GM23338 (cell line): ENCODE measurements around the gene SHANK2. TPM values are rescaled to one million over a fixed set of nuclear protein-coding genes. Genes with fewer than 3 reads are reported as not detected.

Experiments
- ATAC-seq: fragments of 200-7000 bp; cut with Tn5 transposase; 3 replicates; pipeline ENCODE4 v1.9.1; 2020
- DNase-seq: peaks from one replicate; pipeline ENCODE4 v3.0.0-alpha.2; 2015; ENCODE audit warnings: low spot score
- H2AFZ ChIP-seq: fragments of 200-600 bp; sonication (generic); 2 replicates; pipeline ENCODE4 v1.8.0; 2016; ENCODE audit warnings: antibody characterized with exemption, mild to moderate bottlenecking, moderate library complexity
- H3F3A ChIP-seq: fragments of 200-600 bp; sonication (generic); replicated peaks from 2 replicates; pipeline ENCODE4 v1.8.0; 2017; ENCODE audit warnings: antibody characterized with exemption, mixed run types, low read depth
- H3K27ac ChIP-seq: fragments of 200-600 bp; sonication (generic); 2 replicates; pipeline ENCODE4 v1.6.1; 2016; ENCODE audit warnings: low read depth
- H3K27me3 ChIP-seq: fragments of 200-600 bp; sonication (generic); 2 replicates; pipeline ENCODE4 v1.8.0; 2016; ENCODE audit warnings: mild to moderate bottlenecking, mixed run types, moderate library complexity; ENCODE audit not compliant: insufficient read depth
- H3K36me3 ChIP-seq: fragments of 200-600 bp; sonication (generic); 2 replicates; pipeline ENCODE4 v1.8.0; 2016; ENCODE audit warnings: mild to moderate bottlenecking; ENCODE audit not compliant: insufficient read depth
- H3K4me1 ChIP-seq: fragments of 200-600 bp; sonication (generic); 2 replicates; pipeline ENCODE4 v1.8.0; 2016; ENCODE audit warnings: mild to moderate bottlenecking, moderate library complexity; ENCODE audit not compliant: insufficient read depth
- H3K4me2 ChIP-seq: fragments of 200-600 bp; sonication (generic); 2 replicates; pipeline ENCODE4 v1.7.1; 2017; ENCODE audit warnings: mixed run types
- H3K4me3 ChIP-seq: fragments of 200-600 bp; sonication (generic); 2 replicates; pipeline ENCODE4 v1.6.1; 2016; ENCODE audit warnings: mixed run types
- H3K79me2 ChIP-seq: fragments of 200-600 bp; sonication (generic); replicated peaks from 2 replicates; pipeline ENCODE4 v1.8.0; 2017; ENCODE audit warnings: mild to moderate bottlenecking; ENCODE audit not compliant: insufficient read depth
- H3K9me2 ChIP-seq: fragments of 200-600 bp; sonication (generic); 2 replicates; pipeline ENCODE4 v1.8.0; 2017; ENCODE audit not compliant: insufficient read depth
- H4K20me1 ChIP-seq: fragments of 200-600 bp; sonication (generic); replicated peaks from 2 replicates; pipeline ENCODE4 v1.8.0; 2017; ENCODE audit warnings: mild to moderate bottlenecking; ENCODE audit not compliant: insufficient read depth
- H3K27ac Mint-ChIP-seq: 2 replicates; pipeline ENCODE4 v1.8.0; 2020; ENCODE audit warnings: inconsistent platforms, mild to moderate bottlenecking, moderate library complexity, mixed read lengths
- H3K27me3 Mint-ChIP-seq: 3 replicates; pipeline ENCODE4 v1.8.0; 2022; ENCODE audit warnings: low read depth, mild to moderate bottlenecking, moderate library complexity, mixed read lengths, inconsistent platforms; ENCODE audit not compliant: insufficient read depth, poor library complexity
- H3K36me3 Mint-ChIP-seq: 3 replicates; pipeline ENCODE4 v1.8.0; 2021; ENCODE audit warnings: low read depth, mild to moderate bottlenecking, inconsistent platforms, moderate library complexity, mixed read lengths
- H3K4me1 Mint-ChIP-seq: 3 replicates; pipeline ENCODE4 v1.8.0; 2020; ENCODE audit warnings: mild to moderate bottlenecking, inconsistent platforms, mixed read lengths
- H3K4me3 Mint-ChIP-seq: 3 replicates; pipeline ENCODE4 v1.8.0; 2021; ENCODE audit warnings: moderate library complexity, mild to moderate bottlenecking, inconsistent platforms, mixed read lengths
- H3K9me3 Mint-ChIP-seq: 3 replicates; pipeline ENCODE4 v1.8.0; 2020; ENCODE audit warnings: moderate library complexity, mild to moderate bottlenecking, inconsistent platforms, mixed read lengths
- CREB1 ChIP-seq: fragments of 250-450 bp; sonication (Bioruptor Pico); IDR thresholded peaks from 2 replicates; pipeline ENCODE4 v1.5.0; 2020; ENCODE audit warnings: low read depth, mild to moderate bottlenecking, moderate library complexity
- EZH2 ChIP-seq: fragments of 200-600 bp; sonication (generic); IDR thresholded peaks from one replicate; pipeline ENCODE4 v1.8.0; 2017; ENCODE audit warnings: antibody characterized with exemption, mild to moderate bottlenecking, low read depth; ENCODE audit not compliant: unreplicated experiment
- EZH2phosphoT487 ChIP-seq: fragments of 200-600 bp; sonication (generic); IDR thresholded peaks from one replicate; pipeline ENCODE4 v1.8.1; 2018; ENCODE audit warnings: antibody characterized with exemption; ENCODE audit not compliant: unreplicated experiment
- JUNB ChIP-seq: IDR thresholded peaks from one replicate; pipeline ENCODE4 v1.6.1; 2016; ENCODE audit warnings: antibody characterized with exemption; ENCODE audit not compliant: unreplicated experiment
- NANOG ChIP-seq: IDR thresholded peaks from 2 replicates; pipeline ENCODE4 v1.6.1; 2016; ENCODE audit warnings: antibody characterized with exemption, borderline replicate concordance
- POLR2AphosphoS5 ChIP-seq: IDR thresholded peaks from 2 replicates; pipeline ENCODE4 v1.6.1; 2016; ENCODE audit warnings: antibody characterized with exemption, low read depth
- STAT1 ChIP-seq: IDR thresholded peaks from one replicate; pipeline ENCODE4 v1.6.1; 2016; ENCODE audit warnings: antibody characterized with exemption; ENCODE audit not compliant: unreplicated experiment
- ZNF114 ChIP-seq: fragments of 250-450 bp; sonication (Bioruptor Pico); IDR thresholded peaks from 2 replicates; pipeline ENCODE4 v1.5.0; 2020; ENCODE audit warnings: mild to moderate bottlenecking, moderate library complexity
- ZNF331 ChIP-seq: fragments of 250-450 bp; sonication (Bioruptor Pico); IDR thresholded peaks from 2 replicates; pipeline ENCODE4 v1.5.0; 2020; ENCODE audit warnings: low read depth, mild to moderate bottlenecking, moderate library complexity
- polyA plus RNA-seq: library from polyadenylated mRNA; unstranded; fragments of >200 nt; fragmentation: Nextera tagmentation; extraction: Ambion mirVana; gene quantifications from 2 replicates; pipeline ENCODE4 v1.2.1, GENCODE V29; 2016
- total RNA-seq: library from RNA; depleted of rRNA; stranded (reverse); fragments of >200 nt; shearing (Covaris generic); gene quantifications from 2 replicates; pipeline ENCODE4 v1.2.3, GENCODE V29; 2014
- TF ChIP-seq, protein P1 (sequence below): IDR thresholded peaks from one replicate; pipeline ENCODE4 v1.6.1; 2018; ENCODE audit warnings: antibody characterized with exemption; ENCODE audit not compliant: unreplicated experiment
- TF ChIP-seq, protein P2 (sequence below), 2 experiments: fragments of 200-600 bp in 1 of 2; sonication (generic) in 1 of 2; conservative IDR thresholded peaks; 2 replicates each; pipeline versions ENCODE4 v1.5.1 to v1.6.1; 2016 to 2017; ENCODE audit warnings: antibody characterized with exemption in 2 of 2, low read depth in 2 of 2, mild to moderate bottlenecking in 2 of 2, moderate library complexity in 1 of 2
- TF ChIP-seq, protein P3 (sequence below): IDR thresholded peaks from 2 replicates; pipeline ENCODE4 v1.6.1; 2016; ENCODE audit warnings: antibody characterized with exemption

Gene SHANK2
- total and polyA plus RNA-seq, 2 experiments from 2014 or later: 22.0 to 81.4 TPM

DNA sequence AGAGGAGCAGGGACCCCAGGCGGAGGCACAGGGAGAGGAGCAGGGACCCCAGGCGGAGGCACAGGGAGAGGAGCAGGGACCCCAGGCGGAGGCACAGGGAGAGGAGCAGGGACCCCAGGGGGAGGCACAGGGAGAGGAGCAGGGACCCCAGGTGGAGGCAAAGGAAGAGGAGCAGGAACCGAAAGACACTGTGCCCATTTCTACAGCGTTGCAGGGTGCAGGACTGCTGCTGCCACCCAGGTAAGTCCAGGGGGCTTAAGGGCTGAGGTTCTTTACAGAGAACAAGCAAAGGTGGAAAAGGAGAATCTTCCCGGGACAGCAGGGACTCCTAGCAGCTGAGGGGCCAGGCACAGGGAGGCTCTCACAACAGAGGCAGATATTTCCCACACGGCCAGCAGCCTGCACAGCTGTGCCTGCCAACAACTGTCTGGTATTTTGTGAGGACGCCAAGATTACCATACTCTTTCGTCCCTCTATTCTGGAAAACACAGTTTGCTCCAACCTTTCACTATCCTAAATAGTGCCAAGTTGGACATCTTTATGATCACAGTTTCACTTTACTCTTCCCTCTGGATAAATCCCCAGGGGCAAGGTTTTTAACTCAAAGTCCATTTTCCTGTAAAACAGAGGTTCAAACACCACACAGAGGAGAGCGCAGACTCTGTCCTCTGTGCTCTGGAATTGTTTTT is 39.4 kb downstream of the SHANK2 start:
- H3K4me1 ChIP-seq: peaks cover 5% of the 10 kb centered on the region; the same call in 1 of the 2 replicates
- ATAC-seq (peak; percentile 26; the same call in 2 of the 3 replicates), DNase-seq (no peak)
- no peaks in the 10 kb centered on the region for H3K27me3 ChIP-seq
- H4K20me1 ChIP-seq: peaks cover 14% of the 10 kb centered on the region
- H3F3A ChIP-seq: no peaks in the 10 kb centered on the region
- peaks cover 7% of the 10 kb centered on the region for H3K27me3 Mint-ChIP-seq
- peaks cover 87% of the 10 kb centered on the region for H3K79me2 ChIP-seq
- no peak overlapping the region for H3K4me2 ChIP-seq
- H3K4me1 Mint-ChIP-seq: peaks cover 29% of the 10 kb centered on the region
- H3K4me3 ChIP-seq: no peak overlapping the region
- no peak for TF ChIP-seq JUNB
- no peak for TF ChIP-seq POLR2AphosphoS5
- no peak for TF ChIP-seq EZH2
- TF ChIP-seq, protein P1, sequence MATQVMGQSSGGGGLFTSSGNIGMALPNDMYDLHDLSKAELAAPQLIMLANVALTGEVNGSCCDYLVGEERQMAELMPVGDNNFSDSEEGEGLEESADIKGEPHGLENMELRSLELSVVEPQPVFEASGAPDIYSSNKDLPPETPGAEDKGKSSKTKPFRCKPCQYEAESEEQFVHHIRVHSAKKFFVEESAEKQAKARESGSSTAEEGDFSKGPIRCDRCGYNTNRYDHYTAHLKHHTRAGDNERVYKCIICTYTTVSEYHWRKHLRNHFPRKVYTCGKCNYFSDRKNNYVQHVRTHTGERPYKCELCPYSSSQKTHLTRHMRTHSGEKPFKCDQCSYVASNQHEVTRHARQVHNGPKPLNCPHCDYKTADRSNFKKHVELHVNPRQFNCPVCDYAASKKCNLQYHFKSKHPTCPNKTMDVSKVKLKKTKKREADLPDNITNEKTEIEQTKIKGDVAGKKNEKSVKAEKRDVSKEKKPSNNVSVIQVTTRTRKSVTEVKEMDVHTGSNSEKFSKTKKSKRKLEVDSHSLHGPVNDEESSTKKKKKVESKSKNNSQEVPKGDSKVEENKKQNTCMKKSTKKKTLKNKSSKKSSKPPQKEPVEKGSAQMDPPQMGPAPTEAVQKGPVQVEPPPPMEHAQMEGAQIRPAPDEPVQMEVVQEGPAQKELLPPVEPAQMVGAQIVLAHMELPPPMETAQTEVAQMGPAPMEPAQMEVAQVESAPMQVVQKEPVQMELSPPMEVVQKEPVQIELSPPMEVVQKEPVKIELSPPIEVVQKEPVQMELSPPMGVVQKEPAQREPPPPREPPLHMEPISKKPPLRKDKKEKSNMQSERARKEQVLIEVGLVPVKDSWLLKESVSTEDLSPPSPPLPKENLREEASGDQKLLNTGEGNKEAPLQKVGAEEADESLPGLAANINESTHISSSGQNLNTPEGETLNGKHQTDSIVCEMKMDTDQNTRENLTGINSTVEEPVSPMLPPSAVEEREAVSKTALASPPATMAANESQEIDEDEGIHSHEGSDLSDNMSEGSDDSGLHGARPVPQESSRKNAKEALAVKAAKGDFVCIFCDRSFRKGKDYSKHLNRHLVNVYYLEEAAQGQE: no peak
- TF ChIP-seq, protein P2, sequence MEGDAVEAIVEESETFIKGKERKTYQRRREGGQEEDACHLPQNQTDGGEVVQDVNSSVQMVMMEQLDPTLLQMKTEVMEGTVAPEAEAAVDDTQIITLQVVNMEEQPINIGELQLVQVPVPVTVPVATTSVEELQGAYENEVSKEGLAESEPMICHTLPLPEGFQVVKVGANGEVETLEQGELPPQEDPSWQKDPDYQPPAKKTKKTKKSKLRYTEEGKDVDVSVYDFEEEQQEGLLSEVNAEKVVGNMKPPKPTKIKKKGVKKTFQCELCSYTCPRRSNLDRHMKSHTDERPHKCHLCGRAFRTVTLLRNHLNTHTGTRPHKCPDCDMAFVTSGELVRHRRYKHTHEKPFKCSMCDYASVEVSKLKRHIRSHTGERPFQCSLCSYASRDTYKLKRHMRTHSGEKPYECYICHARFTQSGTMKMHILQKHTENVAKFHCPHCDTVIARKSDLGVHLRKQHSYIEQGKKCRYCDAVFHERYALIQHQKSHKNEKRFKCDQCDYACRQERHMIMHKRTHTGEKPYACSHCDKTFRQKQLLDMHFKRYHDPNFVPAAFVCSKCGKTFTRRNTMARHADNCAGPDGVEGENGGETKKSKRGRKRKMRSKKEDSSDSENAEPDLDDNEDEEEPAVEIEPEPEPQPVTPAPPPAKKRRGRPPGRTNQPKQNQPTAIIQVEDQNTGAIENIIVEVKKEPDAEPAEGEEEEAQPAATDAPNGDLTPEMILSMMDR (conservative IDR thresholded peaks at IDR 0.05; ENCODE audit: low read depth in 2 of 2): no peak
- TF ChIP-seq, protein P3, sequence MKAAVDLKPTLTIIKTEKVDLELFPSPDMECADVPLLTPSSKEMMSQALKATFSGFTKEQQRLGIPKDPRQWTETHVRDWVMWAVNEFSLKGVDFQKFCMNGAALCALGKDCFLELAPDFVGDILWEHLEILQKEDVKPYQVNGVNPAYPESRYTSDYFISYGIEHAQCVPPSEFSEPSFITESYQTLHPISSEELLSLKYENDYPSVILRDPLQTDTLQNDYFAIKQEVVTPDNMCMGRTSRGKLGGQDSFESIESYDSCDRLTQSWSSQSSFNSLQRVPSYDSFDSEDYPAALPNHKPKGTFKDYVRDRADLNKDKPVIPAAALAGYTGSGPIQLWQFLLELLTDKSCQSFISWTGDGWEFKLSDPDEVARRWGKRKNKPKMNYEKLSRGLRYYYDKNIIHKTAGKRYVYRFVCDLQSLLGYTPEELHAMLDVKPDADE: no peak
- TF ChIP-seq EZH2phosphoT487: no peak
- TF ChIP-seq STAT1: no peak
- H2AFZ ChIP-seq: no peak overlapping the region
- H3K4me3 Mint-ChIP-seq: no peak overlapping the region
- 0 out of 3 replicates have a peak, but pooled peaks cover 3% of the 10 kb centered on the region for H3K9me3 Mint-ChIP-seq
- no peaks in the 10 kb centered on the region for H3K9me2 ChIP-seq
- peaks cover 38% of the 10 kb centered on the region for H3K36me3 Mint-ChIP-seq
- H3K27ac Mint-ChIP-seq: peak overlapping the region; percentile 59
- no peaks in the 10 kb centered on the region for H3K36me3 ChIP-seq
- no peak overlapping the region for H3K27ac ChIP-seq

DNA sequence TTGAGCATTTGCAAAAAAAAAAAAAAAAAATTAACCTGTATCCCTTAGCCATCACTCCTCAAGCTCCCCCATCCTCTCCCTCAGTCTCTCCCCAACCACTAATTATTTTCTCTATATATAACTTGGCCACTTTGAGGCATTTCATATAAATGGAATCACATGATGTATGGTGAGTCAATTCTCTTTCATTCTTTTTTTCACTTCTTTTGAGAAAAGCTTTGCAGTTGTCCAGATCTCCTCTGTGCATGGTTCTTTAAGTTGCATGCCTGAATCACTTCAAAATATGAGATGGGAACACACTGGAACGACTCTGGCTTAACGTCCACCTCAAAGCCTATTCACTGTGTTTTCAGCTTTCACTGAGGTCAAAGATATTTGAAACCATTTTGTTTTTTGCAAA is 40.7 kb downstream of the SHANK2 start:
- Histone ChIP-seq H3F3A (no peaks in the 10 kb centered on the region), H3K4me3 (no peak overlapping the region), H3K4me2 (no peak overlapping the region), H2AFZ (no peak overlapping the region), H3K79me2 (peaks cover 87% of the 10 kb centered on the region), H3K27me3 (no peaks in the 10 kb centered on the region), H4K20me1 (peaks cover 28% of the 10 kb centered on the region), H3K36me3 (no peaks in the 10 kb centered on the region), H3K9me2 (no peaks in the 10 kb centered on the region), H3K27ac (no peak overlapping the region), H3K4me1 (peaks cover 11% of the 10 kb centered on the region)
- ATAC-seq (no peak), DNase-seq (no peak)
- Mint-ChIP-seq H3K27me3 (peaks cover 11% of the 10 kb centered on the region), H3K4me3 (no peak overlapping the region), H3K36me3 (peaks cover 38% of the 10 kb centered on the region), H3K4me1 (peaks cover 40% of the 10 kb centered on the region), H3K27ac (no peak overlapping the region), H3K9me3 (0 out of 3 replicates have a peak, but pooled peaks cover 3% of the 10 kb centered on the region)
- TF ChIP-seq ZNF114 (CRISPR knock-in tag) (no peak), NANOG (no peak), ZNF331 (CRISPR knock-in tag) (no peak), CREB1 (CRISPR knock-in tag) (no peak), EZH2phosphoT487 (no peak), STAT1 (no peak), JUNB (no peak), EZH2 (no peak)
- TF ChIP-seq, protein P1: no peak
- TF ChIP-seq, protein P3: no peak
